Measurements from ENCODE around the gene ELOVL3. TPM values are rescaled to one million over a fixed set of nuclear protein-coding genes. Genes with fewer than 3 reads are reported as not detected.

ELOVL3 gene
- total and polyA plus RNA-seq, 5 donors from 2014 or later, result 0.16 TPM; not detected in 4

DNA sequence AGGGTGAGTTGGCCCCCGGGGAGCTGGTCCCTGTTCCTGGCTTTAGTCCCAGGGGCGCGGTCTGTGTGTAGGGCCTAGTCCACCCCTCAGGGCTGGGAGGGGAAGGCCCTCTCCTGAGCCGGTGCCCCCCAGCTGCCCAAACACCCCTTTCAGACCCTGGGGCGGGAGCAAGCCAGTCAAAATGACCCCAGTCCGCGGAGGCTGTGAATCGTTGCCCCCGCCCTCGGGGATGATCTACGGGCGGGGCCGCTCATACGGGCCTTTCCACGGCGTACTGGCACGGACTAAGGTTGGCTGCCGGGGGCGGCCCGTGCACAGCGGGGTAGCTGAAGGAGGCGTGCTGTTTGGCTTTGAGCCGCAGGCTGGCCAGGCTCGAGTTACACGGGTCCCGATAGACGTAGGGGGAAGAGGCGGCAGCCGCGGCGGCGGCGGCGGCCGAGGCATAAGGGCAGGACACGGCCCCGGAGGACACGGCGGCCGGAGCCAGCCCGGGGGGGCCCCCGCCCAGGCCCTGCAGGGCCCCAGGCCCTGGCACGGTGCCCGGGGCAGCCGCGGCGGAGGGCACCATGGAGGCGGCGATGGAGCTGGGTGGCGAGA lies 4.3 kb downstream of the ELOVL3 start:
- peak in 2 of 3 donors; percentile 21 to 23 for DNase-seq

DNA sequence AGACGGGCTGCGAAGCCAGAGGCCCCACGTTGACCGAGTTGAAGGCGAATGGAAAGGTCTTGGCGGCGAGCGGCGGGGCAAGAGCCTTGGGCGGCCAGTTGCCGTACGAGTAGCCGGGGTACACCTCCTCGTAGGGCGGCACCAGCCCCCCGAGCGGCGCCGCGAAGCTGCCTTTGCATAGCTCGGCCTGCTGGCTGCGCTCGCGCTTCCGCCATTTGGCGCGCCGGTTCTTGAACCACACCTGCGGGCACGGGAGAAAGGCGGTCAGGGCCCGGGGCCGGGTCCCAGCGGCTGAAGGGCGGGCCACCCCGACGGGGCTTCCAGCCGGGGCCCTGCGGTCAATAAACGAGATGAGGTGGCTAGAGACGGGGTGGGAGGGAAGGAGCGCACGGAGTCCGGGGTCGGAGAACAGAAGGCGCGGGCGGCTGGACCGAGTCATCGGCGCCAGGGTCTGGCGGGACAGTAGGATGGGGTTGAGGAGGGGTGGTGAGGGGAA lies 4.8 kb downstream of the ELOVL3 start:
- Mint-ChIP-seq H3K4me3 (peak overlapping the region; percentile 74 to 90 (median 81)), H3K36me3 (no peaks in the 10 kb centered on the region), H3K27me3 (peaks cover 69% of the 10 kb centered on the region), H3K27ac (no peak overlapping the region), H3K9me3 (peaks cover 0 to 2% (median 0%) of the 10 kb centered on the region in 7 donors), H3K4me1 (peaks cover 5 to 41% (median 11%) of the 10 kb centered on the region in 4 donors)
- Histone ChIP-seq H3K4me3 (ENCODE audit: low read depth, low read length) (no peak overlapping the region), H3K27ac (ENCODE audit: insufficient read depth, low read length, poor library complexity, severe bottlenecking) (no peak overlapping the region), H3K4me1 (ENCODE audit: control insufficient read depth, insufficient read depth, low read length, poor library complexity, severe bottlenecking) (peaks cover 30% of the 10 kb centered on the region), H3K9me3 (ENCODE audit: control insufficient read depth in 2 of 2, low read length in 2 of 2) (no peaks in the 10 kb centered on the region), H3K27me3 (ENCODE audit: control insufficient read depth, insufficient read depth, low read length) (peaks cover 23% of the 10 kb centered on the region), H3K36me3 (ENCODE audit: control insufficient read depth, insufficient read depth, low read length) (no peaks in the 10 kb centered on the region)
- no peak for ATAC-seq (ENCODE audit: low read depth in 2 of 2)
- DNase-seq, result peak; percentile 20 to 63 (median 49)

More for the DNA sequence above, 4.3 kb downstream of the ELOVL3 start:
- peaks cover 0 to 2% (median 0%) of the 10 kb centered on the region in 7 donors for H3K9me3 Mint-ChIP-seq
- ATAC-seq (ENCODE audit: low read depth in 2 of 2), result no peak
- H3K4me1 Mint-ChIP-seq, result peaks cover 5 to 47% (median 12%) of the 10 kb centered on the region in 4 donors
- Histone ChIP-seq H3K4me1 (ENCODE audit: control insufficient read depth, insufficient read depth, low read length, poor library complexity, severe bottlenecking) (peaks cover 33% of the 10 kb centered on the region), H3K36me3 (ENCODE audit: control insufficient read depth, insufficient read depth, low read length) (no peaks in the 10 kb centered on the region), H3K27ac (ENCODE audit: insufficient read depth, low read length, poor library complexity, severe bottlenecking) (no peak overlapping the region), H3K4me3 (ENCODE audit: low read depth, low read length) (peak overlapping the region; percentile 53), H3K27me3 (ENCODE audit: control insufficient read depth, insufficient read depth, low read length) (peaks cover 22% of the 10 kb centered on the region), H3K9me3 (ENCODE audit: control insufficient read depth in 2 of 2, low read length in 2 of 2) (no peaks in the 10 kb centered on the region)
- no peaks in the 10 kb centered on the region for H3K36me3 Mint-ChIP-seq
- peak overlapping the region; percentile 83 to 90 (median 87) for H3K4me3 Mint-ChIP-seq
- H3K27me3 Mint-ChIP-seq, result peaks cover 66% of the 10 kb centered on the region
- peak overlapping the region in 1 of 3 donors; percentile 26 for H3K27ac Mint-ChIP-seq

DNA sequence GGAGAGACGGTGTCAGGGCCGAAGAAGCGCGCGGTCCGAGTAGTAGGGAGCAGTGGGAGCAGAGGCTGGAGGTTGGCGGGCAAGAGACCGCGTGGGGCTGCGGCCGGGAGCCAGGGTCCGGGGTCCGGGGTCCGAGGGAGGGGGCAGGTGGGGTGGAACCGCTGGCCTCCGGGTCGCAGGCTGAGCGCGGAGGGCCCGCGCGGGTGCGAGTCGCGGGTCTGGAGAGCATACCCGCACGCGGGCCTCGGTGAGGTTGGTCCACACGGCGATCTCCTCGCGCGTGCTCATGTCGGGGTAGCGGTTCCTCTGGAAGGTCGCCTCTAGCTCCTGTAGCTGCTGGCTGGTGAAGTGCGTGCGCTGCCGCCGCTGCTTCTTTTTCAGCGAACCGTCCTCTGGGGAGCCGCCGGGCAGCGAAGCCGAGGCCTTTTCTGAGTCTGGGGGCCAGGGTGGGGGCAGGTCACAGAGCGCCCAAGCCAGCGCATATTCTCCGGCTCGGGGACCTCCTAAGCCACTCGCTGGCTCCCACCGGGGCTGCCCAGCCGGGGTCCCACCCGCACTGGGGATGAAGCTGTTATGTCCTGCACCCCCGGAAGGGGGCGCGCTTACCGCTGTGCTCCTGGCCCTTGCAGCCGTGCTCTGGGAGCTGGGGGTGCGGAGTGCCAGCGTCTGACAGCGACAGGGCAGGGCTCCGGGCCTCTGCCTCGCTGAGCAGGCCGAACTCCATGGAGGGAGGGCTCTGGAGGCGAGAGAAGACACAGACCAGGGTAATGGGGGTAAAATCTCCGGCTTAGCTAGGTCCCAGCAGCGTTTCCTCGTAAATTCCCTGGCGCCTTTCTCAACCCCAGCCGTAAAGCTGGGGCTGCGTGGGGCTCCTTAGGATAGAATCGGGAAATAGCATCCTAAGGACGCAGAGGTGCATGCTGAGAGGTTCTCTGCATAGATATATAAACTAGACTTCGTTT lies 5.5 kb downstream of the ELOVL3 start:
- H3K27ac ChIP-seq (ENCODE audit: insufficient read depth, low read length, poor library complexity, severe bottlenecking), result no peak overlapping the region
- peaks cover 23% of the 10 kb centered on the region for H3K4me1 ChIP-seq (ENCODE audit: control insufficient read depth, insufficient read depth, low read length, poor library complexity, severe bottlenecking)
- Mint-ChIP-seq H3K4me1 (peaks cover 0 to 34% (median 7%) of the 10 kb centered on the region in 4 donors), H3K9me3 (no peaks in the 10 kb centered on the region), H3K4me3 (peak overlapping the region; percentile 74 to 90 (median 81)), H3K27ac (no peak overlapping the region), H3K27me3 (peaks cover 69% of the 10 kb centered on the region), H3K36me3 (no peaks in the 10 kb centered on the region)
- H3K4me3 ChIP-seq (ENCODE audit: low read depth, low read length), result no peak overlapping the region
- H3K27me3 ChIP-seq (ENCODE audit: control insufficient read depth, insufficient read depth, low read length), result peaks cover 23% of the 10 kb centered on the region
- H3K9me3 ChIP-seq (ENCODE audit: control insufficient read depth in 2 of 2, low read length in 2 of 2), result no peaks in the 10 kb centered on the region
- ATAC-seq (ENCODE audit: low read depth in 2 of 2) (peak; percentile 46 to 55), DNase-seq (peak; percentile 53 to 65 (median 54))
- no peaks in the 10 kb centered on the region for H3K36me3 ChIP-seq (ENCODE audit: control insufficient read depth, insufficient read depth, low read length)

DNA sequence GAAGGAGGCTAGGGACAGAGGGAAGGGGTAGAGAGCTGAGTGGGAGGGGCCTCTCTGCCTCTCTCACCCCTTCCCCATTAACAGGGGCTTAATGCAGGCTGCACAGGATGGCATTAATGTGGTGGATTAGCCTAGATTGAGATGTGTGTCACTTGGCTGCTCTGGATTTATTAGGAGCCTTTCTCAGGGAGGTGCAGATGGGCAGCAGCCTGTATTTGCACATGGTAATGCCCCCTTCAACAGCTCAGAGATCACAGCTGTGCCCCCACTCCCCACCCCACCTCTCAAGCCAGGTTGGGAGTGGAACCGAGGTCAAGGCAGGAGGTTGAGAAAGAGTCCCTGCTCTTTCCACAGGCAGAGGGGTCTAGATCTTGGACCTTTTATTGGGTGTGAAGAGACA lies 7.9 kb downstream of the ELOVL3 start:
- Mint-ChIP-seq H3K4me3 (peak overlapping the region in 1 of 4 donors; percentile 43), H3K36me3 (no peaks in the 10 kb centered on the region), H3K4me1 (peaks cover 0 to 23% (median 5%) of the 10 kb centered on the region in 4 donors), H3K9me3 (no peaks in the 10 kb centered on the region), H3K27ac (no peak overlapping the region), H3K27me3 (peaks cover 71% of the 10 kb centered on the region)
- Histone ChIP-seq H3K4me1 (ENCODE audit: control insufficient read depth, insufficient read depth, low read length, poor library complexity, severe bottlenecking) (peaks cover 22% of the 10 kb centered on the region), H3K36me3 (ENCODE audit: control insufficient read depth, insufficient read depth, low read length) (no peaks in the 10 kb centered on the region), H3K4me3 (ENCODE audit: low read depth, low read length) (no peak overlapping the region), H3K27ac (ENCODE audit: insufficient read depth, low read length, poor library complexity, severe bottlenecking) (no peak overlapping the region), H3K27me3 (ENCODE audit: control insufficient read depth, insufficient read depth, low read length) (peaks cover 15% of the 10 kb centered on the region), H3K9me3 (ENCODE audit: control insufficient read depth in 2 of 2, low read length in 2 of 2) (no peaks in the 10 kb centered on the region)
- ATAC-seq (ENCODE audit: low read depth in 2 of 2) (no peak), DNase-seq (no peak)

DNA sequence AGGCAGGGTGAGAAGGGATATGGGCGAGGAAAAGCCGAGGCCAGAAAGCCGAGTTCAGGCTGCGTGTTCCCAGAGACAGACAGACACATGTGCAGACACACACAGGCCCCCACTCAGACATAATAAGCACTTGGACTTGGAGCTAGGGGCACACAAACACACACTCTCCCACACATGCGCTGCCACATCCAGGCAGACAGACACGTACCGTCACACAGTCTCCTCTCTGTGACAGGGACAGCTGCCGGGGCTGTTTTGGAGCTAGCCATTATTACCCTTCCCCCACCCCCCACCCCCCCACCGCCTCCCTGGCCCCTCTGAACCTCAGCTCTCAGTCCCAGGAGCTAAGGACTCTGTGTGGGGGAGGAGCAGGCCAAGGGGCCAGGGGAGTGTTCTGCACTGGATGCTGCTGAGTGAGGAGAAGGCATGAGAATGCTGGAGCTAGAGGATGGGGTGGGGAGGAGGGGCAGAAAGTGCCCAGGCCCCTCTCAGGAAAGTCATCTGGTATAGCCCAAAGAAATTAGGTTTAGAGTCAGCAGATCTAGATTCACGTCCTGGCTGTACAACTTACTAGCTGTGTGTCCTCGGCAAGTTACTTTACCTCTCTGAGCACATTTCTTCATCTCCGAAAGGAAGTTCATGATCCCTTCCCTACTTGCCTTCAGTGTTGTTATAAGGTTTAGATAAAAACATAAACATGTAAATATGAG lies 8.9 kb downstream of the ELOVL3 start:
- peaks cover 65% of the 10 kb centered on the region for H3K27me3 Mint-ChIP-seq
- no peak for DNase-seq
- Histone ChIP-seq H3K9me3 (ENCODE audit: control insufficient read depth in 2 of 2, low read length in 2 of 2) (no peaks in the 10 kb centered on the region), H3K36me3 (ENCODE audit: control insufficient read depth, insufficient read depth, low read length) (no peaks in the 10 kb centered on the region), H3K27me3 (ENCODE audit: control insufficient read depth, insufficient read depth, low read length) (peaks cover 17% of the 10 kb centered on the region), H3K27ac (ENCODE audit: insufficient read depth, low read length, poor library complexity, severe bottlenecking) (no peak overlapping the region), H3K4me1 (ENCODE audit: control insufficient read depth, insufficient read depth, low read length, poor library complexity, severe bottlenecking) (peaks cover 19% of the 10 kb centered on the region), H3K4me3 (ENCODE audit: low read depth, low read length) (no peak overlapping the region)
- H3K36me3 Mint-ChIP-seq, result no peaks in the 10 kb centered on the region
- H3K27ac Mint-ChIP-seq, result no peak overlapping the region
- no peaks in the 10 kb centered on the region for H3K9me3 Mint-ChIP-seq
- H3K4me1 Mint-ChIP-seq, result peaks cover 0 to 17% (median 3%) of the 10 kb centered on the region in 4 donors
- no peak for ATAC-seq (ENCODE audit: low read depth in 2 of 2)
- H3K4me3 Mint-ChIP-seq, result peak overlapping the region in 1 of 4 donors; percentile 30

DNA sequence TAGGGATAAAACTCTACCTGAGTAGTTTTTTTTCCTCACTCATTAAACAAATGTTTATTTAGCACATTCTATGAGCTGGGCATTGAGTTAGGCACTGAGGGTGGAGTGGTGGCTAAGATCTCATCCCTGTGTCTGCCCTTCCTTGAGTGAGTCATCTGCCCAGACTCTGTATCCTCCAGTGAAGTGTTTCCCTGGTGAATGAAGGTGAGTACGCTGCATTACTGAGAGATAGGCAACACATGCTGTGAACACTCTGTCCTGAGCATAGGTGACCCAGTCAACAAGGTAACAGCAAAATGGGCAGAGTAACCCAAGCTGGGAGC lies 9.5 kb downstream of the ELOVL3 start:
- peaks cover 0 to 17% (median 2%) of the 10 kb centered on the region in 4 donors for H3K4me1 Mint-ChIP-seq
- H3K9me3 Mint-ChIP-seq, result no peaks in the 10 kb centered on the region

DNA sequence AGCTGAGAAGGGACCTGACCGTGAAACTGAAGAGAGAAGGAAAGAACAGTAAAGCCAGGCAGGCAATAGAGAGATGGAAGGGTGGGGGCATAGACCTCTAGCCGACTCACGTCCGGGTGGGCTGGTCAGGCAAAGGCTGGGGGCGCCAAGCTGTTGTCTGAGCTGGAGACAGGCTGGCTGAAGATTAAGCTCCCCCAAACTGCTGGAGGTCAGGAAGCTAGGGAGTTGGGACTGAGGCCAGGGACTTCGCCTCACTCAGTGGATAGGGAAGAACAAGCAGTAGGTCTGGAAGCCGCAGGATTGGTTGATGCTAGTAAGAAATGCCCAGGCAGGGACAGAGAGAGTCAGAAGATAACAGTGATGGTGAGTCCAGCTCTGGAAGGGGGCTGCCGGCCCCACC lies 9.9 kb downstream of the ELOVL3 start:
- Mint-ChIP-seq H3K4me1 (peaks cover 0 to 15% (median 2%) of the 10 kb centered on the region in 4 donors), H3K36me3 (no peaks in the 10 kb centered on the region), H3K27ac (no peak overlapping the region), H3K4me3 (peak overlapping the region in 1 of 4 donors; percentile 32), H3K9me3 (no peaks in the 10 kb centered on the region), H3K27me3 (peaks cover 68% of the 10 kb centered on the region)
- no peak overlapping the region for H3K4me3 ChIP-seq (ENCODE audit: low read depth, low read length)
- DNase-seq (no peak), ATAC-seq (ENCODE audit: low read depth in 2 of 2) (no peak)
- H3K27me3 ChIP-seq (ENCODE audit: control insufficient read depth, insufficient read depth, low read length), result peaks cover 17% of the 10 kb centered on the region
- no peaks in the 10 kb centered on the region for H3K9me3 ChIP-seq (ENCODE audit: control insufficient read depth in 2 of 2, low read length in 2 of 2)
- H3K4me1 ChIP-seq (ENCODE audit: control insufficient read depth, insufficient read depth, low read length, poor library complexity, severe bottlenecking), result peaks cover 14% of the 10 kb centered on the region
- no peak overlapping the region for H3K27ac ChIP-seq (ENCODE audit: insufficient read depth, low read length, poor library complexity, severe bottlenecking)
- H3K36me3 ChIP-seq (ENCODE audit: control insufficient read depth, insufficient read depth, low read length), result no peaks in the 10 kb centered on the region

More for the DNA sequence above, 9.5 kb downstream of the ELOVL3 start:
- Mint-ChIP-seq H3K4me3 (peak overlapping the region in 1 of 4 donors; percentile 30), H3K27ac (no peak overlapping the region), H3K27me3 (peaks cover 65% of the 10 kb centered on the region), H3K36me3 (no peaks in the 10 kb centered on the region)
- H3K4me1 ChIP-seq (ENCODE audit: control insufficient read depth, insufficient read depth, low read length, poor library complexity, severe bottlenecking), result peaks cover 14% of the 10 kb centered on the region
- no peak for ATAC-seq (ENCODE audit: low read depth in 2 of 2)
- no peaks in the 10 kb centered on the region for H3K36me3 ChIP-seq (ENCODE audit: control insufficient read depth, insufficient read depth, low read length)
- H3K27ac ChIP-seq (ENCODE audit: insufficient read depth, low read length, poor library complexity, severe bottlenecking), result no peak overlapping the region
- no peak overlapping the region for H3K4me3 ChIP-seq (ENCODE audit: low read depth, low read length)
- DNase-seq, result no peak
- H3K9me3 ChIP-seq (ENCODE audit: control insufficient read depth in 2 of 2, low read length in 2 of 2), result no peaks in the 10 kb centered on the region
- H3K27me3 ChIP-seq (ENCODE audit: control insufficient read depth, insufficient read depth, low read length), result peaks cover 17% of the 10 kb centered on the region

All from CD4-positive, CD25-positive, alpha-beta regulatory T cell (primary cell).